NCI-H82 treated with DMSO at 0.1 percent for 48 hours (cell line): Measurements from ENCODE around the gene IVNS1ABP.
A peak's percentile ranks its signal among the peaks of the same experiment; 100 is the strongest.

Experiments
- DNase-seq: peaks from one replicate; lab custom pipeline; 2025; ENCODE audit not compliant: unreplicated experiment; lab: John Stamatoyannopoulos, UW

Gene IVNS1ABP

DNA sequence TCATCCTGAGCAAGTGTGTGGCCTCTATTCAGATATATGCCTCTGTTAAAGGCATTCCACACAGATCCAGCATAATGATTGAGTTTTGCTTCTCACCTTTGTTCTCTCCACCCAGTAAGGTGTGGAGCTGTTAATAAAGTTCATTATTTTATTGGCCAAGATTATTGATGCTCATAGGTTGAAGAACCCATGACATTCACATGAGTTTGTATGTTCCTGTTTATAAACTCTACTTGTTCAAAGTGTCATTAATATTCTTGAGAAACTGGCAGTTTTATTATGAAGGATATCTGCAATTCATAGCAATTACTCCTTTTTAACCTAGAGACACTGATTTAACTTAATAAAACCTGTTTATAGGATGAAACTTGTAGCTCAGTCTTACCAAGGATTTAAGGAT lies 22.0 kb downstream of the IVNS1ABP start:
- DNase-seq: no peak

DNA sequence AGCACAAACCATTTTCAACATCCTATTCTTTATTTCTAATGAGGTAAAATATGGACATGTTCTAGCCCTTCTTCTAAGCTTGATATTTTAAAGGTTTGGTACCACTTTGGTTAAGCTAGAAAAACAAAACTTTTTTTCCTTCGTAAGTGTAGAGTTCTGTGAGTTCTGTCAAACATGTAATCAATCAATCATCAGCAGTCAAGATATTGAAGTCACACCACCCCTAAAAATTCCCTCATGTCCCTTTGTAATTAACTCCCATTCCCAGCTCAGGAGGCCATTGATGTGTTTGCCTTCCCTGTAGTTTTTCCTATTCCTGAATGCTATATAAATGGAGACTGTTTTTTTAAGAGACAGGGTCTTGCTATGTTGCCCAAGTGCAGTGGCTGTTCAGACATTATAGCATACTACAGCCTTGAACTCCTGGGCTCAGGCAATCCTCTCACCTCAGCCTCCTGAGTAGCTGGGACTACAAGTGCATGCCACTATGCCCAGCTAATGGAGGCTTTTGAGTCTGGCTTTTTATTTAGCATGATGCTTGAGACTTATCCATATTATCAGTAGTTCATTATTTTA lies 23.0 kb downstream of the IVNS1ABP start:
- DNase-seq: no peak

DNA sequence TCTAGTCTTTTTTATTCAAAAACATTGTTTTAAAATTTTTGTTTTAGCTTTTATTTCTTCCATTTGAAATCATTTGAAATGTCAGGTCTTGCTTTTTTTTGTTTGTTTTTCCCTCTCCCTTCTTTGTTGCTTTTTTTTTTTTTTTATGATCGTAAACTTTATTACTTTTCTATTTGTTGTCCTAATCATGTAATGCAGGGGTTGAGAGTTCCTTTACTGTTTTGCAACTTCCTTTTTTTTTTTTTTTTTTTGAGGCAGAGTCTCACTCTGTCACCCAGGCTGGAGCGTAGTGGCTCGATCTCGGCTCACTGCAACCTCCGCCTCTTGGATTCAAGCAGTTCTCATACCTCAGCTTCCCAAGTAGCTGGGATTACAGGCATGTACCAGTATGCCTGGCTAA lies 24.8 kb downstream of the IVNS1ABP start:
- no peak for DNase-seq

DNA sequence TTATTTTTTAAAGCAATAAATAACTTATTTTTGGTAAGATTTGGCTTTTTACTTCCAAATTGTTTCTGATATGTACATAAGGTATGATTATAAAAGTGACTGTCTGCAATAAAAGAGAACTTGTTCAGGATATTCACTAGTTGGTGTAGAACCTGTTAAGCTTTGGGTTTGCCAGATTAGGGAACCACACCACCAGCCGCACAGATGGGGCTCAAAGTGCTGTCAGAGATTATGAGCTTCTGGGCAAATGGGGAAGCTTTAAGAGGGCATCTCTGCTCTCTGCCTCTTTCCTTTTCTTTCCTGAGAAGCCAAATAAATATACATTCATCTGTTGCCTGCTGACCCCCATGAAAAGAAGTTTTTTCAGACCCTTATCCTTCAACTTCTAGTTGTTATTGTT lies 25.4 kb downstream of the IVNS1ABP start:
- DNase-seq: peak; percentile 62

DNA sequence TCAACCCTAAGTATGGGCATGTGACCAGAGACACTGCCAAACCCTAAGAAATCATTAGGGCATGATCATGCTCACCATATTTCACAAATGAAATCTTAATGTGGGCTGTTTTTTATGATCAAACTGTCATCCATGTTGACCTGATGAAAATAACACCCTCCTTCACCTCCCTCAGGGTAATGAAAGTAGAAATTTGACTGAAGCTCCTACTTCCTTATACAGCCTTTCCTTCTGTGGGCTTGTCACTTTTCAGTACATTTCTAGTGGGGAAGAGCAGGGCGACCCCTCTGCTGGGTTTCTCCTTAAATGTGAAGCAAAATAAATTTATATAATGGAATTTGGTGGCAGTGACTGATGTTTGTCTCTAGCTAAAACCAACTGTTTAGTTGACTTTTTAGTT lies 25.9 kb downstream of the IVNS1ABP start:
- DNase-seq: no peak

DNA sequence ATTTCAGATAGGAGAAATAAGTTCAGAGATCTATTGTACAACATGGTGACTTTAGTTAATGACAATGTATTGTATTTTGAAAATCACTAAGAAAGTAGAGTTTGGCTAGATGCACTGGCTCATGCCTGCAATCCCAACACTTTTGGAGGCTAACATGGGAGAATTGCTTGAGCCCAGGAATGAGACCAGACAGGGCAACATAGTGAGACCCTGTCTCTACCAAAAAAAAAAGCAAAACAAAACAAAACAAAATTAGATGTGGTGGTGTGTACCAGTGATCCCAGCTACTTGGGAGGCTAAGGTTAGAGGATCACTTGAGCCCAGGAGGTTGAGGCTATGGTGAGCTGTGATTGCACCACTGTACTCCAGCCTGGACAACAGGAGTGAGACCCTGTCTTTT lies 27.2 kb downstream of the IVNS1ABP start:
- no peak for DNase-seq

DNA sequence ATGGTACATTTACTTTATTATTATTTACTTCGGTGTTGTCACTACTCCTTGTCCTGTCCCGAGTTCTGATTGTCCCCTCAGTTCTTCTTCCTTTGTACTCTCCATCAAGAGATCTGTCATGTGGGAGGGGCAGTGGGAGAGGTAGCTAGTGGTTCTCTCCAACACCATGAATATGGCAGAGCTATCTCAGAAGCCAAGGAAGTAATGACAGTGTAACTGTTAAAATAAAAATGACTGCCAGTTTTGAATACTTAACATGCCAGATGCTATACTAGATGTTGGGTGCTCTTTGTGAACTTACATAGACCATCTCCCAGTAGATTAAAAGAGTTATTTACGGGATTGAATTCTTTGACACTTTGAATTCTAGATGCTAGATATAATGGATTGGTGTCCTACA lies 28.6 kb downstream of the IVNS1ABP start:
- no peak for DNase-seq

DNA sequence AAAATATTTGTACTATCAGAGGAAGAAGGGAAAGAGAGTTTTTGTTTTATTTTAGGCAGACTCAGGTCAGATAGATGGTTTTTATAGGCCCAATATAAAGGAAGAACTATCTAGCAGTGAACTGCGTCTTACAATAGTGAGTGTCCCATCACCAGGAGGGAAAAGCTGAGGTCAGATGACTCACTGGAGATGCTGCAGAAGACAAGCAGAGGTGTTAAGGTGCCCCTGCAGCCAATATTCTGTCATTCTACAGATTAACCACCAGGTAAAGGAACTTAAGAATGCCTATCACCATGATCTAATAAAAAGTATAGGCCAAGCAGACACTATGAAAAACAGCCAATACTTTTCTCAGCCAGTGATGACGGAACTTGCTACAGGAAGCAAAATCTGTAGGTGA lies 29.6 kb downstream of the IVNS1ABP start:
- DNase-seq: no peak

DNA sequence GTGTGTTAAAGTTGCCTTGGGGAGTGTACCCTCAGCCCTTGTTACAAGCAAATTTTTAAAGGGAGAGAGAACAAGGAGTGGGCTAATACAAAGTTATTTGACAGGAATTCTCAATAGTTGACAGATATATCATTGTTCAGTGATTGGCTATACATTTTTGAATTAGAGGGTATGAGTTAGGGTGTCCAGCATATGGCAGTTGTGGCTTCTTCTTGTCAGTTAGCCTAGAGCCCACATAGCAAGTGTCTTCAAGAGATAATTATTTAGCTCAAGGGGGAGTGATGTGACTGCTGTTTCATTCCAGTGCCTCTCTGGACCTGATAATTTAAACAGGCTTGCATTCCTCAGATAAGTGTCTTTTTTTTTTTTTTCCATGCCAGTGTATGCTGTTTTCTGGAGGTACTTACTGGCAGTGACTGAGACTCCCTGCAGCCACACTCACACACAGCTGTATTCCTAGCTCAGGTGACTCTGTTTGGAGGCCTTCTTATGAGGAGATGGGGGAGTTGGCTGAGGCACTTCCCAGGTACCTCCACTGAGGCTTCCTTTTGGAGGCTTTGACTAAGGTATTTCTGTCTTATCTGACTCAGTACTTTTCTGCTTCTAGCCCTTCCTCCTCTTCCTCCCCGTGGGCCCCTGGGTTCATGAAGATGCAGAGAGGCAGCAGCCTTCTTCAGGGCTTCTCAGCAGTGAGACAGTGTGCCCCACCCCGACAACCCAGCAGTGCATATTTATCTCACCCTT lies 32.3 kb downstream of the IVNS1ABP start:
- DNase-seq: no peak

DNA sequence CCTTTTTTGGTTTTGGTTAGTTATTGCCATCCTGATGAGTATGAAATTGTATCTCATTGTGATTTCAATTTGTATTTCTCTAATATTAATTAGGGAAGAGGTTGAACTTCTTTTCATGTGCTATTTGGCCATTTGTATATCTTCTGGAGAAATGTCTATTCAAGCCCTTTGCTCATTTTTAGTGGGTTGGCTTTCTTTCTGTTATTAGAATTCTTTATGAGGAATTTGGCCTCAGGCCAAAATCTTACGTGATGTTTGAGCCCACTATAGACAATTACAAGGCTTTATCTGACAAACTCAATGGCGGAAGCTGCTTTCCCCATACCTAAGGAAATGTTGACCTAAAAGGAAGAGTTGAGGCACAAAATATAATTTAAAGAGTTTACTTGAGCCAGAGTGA lies 32.9 kb downstream of the IVNS1ABP start:
- no peak for DNase-seq

DNA sequence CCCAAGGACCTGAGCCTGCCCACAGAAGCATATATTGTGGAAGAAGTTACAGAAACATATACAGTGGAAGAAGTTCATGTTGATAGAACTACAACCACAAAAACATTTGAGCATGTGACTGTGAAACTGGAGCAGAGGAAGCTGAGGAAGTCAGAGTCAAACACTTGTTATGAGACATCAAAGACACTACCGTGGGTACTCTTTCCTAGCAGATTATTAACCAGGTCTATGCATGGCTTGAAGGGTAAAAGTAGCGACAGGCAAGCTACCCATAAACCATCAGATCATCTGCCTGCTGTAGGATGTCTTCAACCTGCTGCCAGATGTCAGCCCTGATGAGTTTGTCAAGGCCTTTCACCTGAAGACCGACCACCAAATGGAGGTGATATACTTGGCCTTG lies 35.8 kb downstream of the IVNS1ABP start:
- DNase-seq: no peak

DNA sequence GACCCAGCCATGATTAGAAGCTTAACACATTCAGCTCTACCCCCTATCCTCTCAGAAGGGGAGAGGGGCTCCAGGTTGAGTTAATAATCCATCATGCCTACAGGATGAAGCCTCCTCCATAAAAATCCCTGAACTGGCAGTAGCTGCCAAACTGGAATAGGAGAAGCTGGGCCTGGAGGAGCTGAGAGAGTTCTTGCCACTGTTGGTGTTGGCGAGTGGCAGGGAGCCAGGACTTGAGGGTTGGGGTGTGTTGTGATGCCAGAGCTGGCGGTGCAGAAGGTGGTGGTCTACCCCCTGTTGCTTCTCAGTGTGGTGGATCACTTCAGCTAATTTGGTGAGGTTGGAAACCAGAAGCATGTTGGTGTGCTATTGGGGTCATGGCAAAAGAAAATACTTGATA lies 36.5 kb downstream of the IVNS1ABP start:
- DNase-seq: no peak

DNA sequence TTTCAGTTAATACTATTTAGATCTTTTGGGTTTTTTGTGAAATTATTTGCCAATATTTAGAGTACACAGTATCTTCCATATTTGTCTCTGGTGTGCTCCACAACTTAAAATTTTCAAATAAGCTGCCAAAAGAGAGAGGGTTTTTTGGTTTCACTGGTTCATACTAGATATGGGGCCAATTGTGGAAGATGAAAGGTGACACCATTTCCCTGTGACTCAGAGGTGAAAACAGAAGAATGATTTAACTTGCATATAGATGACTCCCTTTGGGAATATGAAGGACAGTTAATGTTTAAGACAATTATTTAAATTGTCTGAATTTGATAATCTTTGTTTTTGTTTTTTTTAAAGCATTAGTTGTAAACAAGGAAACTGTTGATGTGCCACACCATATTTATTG lies 37.5 kb downstream of the IVNS1ABP start:
- DNase-seq: no peak

DNA sequence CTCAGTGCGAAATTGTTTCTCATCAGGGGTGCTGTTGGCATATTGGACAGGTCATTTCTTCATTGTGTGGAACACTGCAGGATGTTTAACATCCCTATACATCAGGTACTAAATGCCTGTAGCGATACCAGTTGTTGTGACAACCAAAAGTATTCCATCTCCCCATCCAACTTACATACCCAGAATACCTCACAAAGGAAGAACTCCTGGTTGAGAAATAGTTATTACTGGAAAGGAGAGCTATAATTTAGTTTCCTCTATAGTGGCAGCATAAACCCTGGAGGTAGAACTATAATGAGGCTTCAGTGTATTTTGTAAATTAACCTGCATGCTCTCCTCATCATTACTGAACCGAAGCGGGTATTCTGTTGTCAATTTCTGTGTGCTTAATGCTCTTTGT lies 45.1 kb downstream of the IVNS1ABP start:
- DNase-seq: no peak

DNA sequence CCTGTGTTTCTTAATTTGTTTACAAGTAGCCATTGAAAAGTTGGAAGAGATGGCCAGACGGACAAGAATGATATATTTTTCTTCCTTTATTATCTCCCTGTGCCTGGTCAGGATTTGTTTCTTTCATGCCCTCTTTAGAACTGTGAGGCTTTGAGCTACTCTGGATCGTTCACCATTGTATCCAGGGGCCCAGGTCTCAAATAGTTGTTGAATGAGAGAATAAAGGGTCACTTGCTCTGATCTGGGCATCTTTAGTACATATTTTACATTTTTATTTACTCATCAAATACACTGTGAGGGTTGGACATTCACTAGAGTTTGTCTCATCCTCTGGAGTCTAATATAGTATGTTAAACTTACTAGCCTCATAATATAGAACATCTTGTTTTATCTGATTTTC lies 48.7 kb downstream of the IVNS1ABP start:
- no peak for DNase-seq

DNA sequence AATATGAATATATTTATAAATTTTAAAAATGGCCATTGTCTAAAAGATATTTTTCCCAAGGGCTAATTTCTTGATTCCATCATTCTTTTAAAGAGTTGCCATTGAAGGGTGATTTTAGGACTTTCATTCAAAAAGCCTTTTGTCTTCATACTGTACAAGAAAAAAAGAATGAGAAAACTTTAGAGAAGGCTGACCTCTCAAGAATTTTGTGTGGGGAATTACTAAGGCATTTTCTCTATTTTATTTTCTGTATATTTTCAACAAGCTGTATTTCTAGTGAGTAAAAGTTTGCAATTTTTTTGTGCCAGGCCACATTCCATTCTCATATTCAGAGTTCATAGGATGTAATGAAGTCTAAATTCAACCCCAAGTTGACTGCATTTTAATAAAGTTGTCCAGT lies 49.3 kb downstream of the IVNS1ABP start:
- no peak for DNase-seq

DNA sequence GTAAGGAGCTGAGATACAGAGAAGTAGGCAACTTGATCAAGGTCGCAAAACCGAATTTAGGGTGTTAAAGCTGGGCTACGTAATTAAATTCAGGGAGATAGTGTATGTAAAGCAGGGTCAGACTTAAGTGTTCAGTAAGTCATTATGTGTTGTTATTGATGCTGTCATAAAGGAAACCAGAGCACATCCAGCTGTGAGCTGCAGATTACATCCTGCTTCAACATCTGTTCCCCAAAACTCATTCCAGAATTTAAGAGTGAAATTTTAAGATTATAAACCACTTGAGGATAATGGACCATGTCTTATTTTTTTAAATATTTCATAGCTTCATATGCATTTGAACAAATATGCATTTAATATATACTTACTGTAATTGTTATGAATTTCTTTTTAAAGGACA lies 49.7 kb downstream of the IVNS1ABP start:
- DNase-seq: no peak

DNA sequence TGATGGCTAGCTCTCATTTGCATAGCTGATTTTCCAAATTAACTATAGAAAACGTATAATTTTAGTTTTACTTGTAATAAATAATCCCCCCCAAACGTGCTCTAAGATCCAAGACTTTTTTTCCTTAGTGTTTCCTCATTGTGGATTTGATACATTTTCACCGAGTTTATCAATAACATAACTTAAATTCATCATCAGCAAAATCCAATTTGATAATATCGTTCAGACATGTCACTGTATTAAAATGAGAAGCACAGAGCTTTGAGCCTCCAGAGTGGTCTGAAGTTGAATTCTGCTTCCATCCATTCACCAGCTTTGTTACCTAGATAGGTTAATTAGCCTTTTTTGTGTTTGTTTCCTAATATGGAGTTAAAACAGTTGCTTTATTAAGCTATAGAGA lies 51.7 kb downstream of the IVNS1ABP start:
- DNase-seq: no peak

DNA sequence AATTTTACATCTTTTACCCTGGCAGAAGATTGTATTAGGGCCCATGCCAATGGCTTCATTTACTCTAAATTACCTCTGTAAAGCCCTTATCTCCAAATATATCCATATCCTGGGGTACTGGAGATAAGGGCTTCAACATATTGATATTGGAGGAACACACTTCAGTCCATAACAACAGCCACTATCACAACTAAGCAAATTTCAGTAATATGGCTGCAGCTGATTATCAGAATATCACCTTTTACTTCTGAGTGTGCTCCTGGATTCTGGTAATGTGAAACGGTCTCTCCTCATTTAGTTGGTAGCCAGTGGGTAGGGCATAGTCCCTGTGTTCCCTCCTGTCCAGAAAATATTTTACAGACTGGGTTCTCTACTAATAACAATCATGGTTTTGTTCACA lies 53.3 kb downstream of the IVNS1ABP start:
- DNase-seq: no peak

DNA sequence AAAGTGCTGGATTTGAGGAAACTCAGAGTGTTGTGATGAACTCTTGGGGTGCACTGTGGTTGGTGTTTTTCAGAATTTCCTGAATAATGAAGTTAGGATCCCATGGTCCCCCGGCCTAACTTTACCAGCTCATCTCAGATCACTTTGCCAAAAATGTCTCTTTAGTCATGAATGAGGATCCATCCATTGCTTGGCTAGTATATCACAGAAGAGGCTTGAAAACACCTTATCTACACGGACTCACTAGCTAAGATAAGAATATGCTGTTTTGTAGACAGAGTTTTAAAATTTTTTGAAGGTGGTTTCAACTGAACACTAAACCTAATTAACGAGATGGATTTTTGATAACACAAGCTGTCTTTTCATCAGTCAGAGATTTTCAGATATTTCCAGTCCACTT lies 53.8 kb downstream of the IVNS1ABP start:
- DNase-seq: no peak

DNA sequence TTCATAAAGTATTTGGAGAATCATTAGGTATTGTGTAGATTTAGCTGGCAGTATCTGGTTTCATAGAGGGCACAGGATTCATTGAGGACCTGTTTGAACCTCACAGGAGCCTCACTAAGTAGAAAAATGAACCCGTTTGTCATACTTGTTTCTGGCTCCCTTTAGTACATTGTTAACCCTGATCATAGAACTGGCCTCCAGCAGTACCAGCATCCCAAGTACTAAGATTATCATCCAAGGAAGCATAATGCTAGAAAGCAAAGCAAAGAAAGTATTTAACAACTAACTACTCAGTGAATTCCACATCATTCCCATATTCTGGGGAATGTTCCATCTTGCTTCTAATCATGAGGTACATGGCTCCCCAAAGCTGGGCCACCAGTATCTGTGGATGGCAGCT lies 54.9 kb downstream of the IVNS1ABP start:
- DNase-seq: no peak

DNA sequence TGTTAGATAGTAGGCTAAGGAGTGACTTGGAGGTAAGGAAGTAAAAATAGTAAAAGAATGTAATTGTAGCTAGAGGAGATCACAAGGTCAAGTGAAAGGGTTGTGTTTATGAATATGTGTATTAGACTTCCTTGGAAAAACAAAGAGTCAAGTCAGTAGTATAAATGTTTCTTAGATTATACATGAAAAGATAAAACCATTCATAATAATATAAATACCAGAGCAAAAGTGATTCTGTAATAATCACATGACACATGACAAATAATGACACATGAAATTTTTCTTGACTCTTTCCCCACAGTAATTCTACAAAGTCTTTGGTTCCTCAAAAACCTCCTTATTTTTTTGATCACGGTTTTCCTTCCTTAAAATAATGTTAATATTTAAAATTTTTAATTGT lies 56.4 kb downstream of the IVNS1ABP start:
- DNase-seq: no peak

DNA sequence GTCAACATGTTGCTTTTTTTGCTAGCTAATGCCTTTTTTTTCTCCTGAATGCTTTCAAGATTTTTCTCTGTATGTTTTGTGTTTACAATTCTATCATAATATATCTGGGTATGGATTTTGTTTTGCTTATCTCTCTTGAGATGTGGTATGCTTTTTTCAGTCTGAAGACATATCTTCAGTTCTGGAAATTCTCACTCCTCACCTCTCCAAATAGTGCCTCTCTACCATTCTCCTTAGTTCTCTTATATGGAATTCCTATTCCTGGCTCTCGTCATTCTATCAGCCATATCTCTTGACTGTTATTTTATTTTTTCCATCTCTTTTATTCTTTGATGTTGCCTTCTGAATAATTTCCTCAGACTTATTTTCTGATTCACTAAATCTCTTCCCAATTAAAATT lies 58.4 kb downstream of the IVNS1ABP start:
- no peak for DNase-seq

DNA sequence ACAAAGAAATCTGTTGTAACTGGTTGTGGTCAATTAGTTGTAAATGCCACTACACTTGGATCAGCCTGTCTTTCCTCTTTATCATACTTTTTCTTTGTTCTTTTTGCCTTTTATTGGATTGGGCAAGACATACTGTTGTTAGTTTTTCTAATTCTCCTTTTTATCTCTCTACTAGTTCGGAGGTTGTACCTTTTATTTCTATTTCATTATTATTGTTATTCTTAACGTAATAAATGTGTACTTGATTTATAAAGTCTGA lies 59.2 kb downstream of the IVNS1ABP start:
- DNase-seq: no peak
